ENCODE measurements around the gene TMEM132D.

GRCh38 chr12:129119537-129119936 is 784.3 kb downstream of the TMEM132D start:
- no peak for TF ChIP-seq CTCF (IDR thresholded peaks at IDR 0.05; ENCODE audit: low read depth, low read length)
- no peak for TF ChIP-seq MAX (IDR thresholded peaks at IDR 0.05; ENCODE audit: low read depth, low read length)
- no peak for TF ChIP-seq POLR2A (IDR thresholded peaks at IDR 0.05; ENCODE audit: extremely low read depth, insufficient read length)
- no peak for TF ChIP-seq MYC (IDR thresholded peaks at IDR 0.05; ENCODE audit: low read depth, low read length)
